ENCODE results near the gene ARPC1A.
A peak's percentile ranks its signal among the peaks of the same experiment; 100 is the strongest.
"Not testable (repeated sequence)": the region's sequence is repeated elsewhere in the genome, so short reads cannot be mapped to it uniquely, and the experiment has no call there.

Gene ARPC1A

GRCh38 chr7:99325592-99326407 is at the start of gene ARPC1A:
TSS of gene ARPC1A (plus strand) at chr7:99325898. CDS start at chr7:99333354, 7,456 bp downstream.
- peak; percentile 91 for DNase-seq

GRCh38 chr7:99278180-99278579 is 47.5 kb upstream of the ARPC1A start:
- DNase-seq = no peak

GRCh38 chr7:99284165-99284564 is 41.5 kb upstream of the ARPC1A start:
- DNase-seq = not testable (repeated sequence)

GRCh38 chr7:99287779-99288534 is 37.7 kb upstream of the ARPC1A start:
- DNase-seq = no peak

GRCh38 chr7:99289185-99289584 is 36.5 kb upstream of the ARPC1A start:
- DNase-seq = no peak

- not testable (repeated sequence) for DNase-seq
Measured at GRCh38 chr7:99290148-99290547, 35.5 kb upstream of the ARPC1A start.

- no peak for DNase-seq
Measured at GRCh38 chr7:99290980-99291607, 34.6 kb upstream of the ARPC1A start.

- no peak for DNase-seq
Measured at GRCh38 chr7:99292127-99292526, 33.6 kb upstream of the ARPC1A start.

- DNase-seq = no peak
Measured at GRCh38 chr7:99293167-99293566, 32.5 kb upstream of the ARPC1A start.

- no peak for DNase-seq
Measured at GRCh38 chr7:99293650-99294049, 32.0 kb upstream of the ARPC1A start.

- no peak for DNase-seq
Measured at GRCh38 chr7:99296471-99296870, 29.2 kb upstream of the ARPC1A start.

- DNase-seq = no peak
Measured at GRCh38 chr7:99301496-99301895, 24.2 kb upstream of the ARPC1A start.

- no peak for DNase-seq
Measured at GRCh38 chr7:99305473-99306260, 20.0 kb upstream of the ARPC1A start.

- DNase-seq = no peak
Measured at GRCh38 chr7:99308461-99309074, 17.1 kb upstream of the ARPC1A start.

GRCh38 chr7:99309111-99309510 is 16.6 kb upstream of the ARPC1A start:
- no peak for DNase-seq

GRCh38 chr7:99310004-99310403 is 15.7 kb upstream of the ARPC1A start:
- no peak for DNase-seq

GRCh38 chr7:99311702-99312101 is 14.0 kb upstream of the ARPC1A start:
- no peak for DNase-seq

- peak; percentile 54 for DNase-seq
Measured at GRCh38 chr7:99312316-99313203, 13.1 kb upstream of the ARPC1A start.

- DNase-seq = no peak
Measured at GRCh38 chr7:99313204-99313573, 12.5 kb upstream of the ARPC1A start.

GRCh38 chr7:99314504-99314903 is 11.2 kb upstream of the ARPC1A start:
- DNase-seq = no peak

- DNase-seq = no peak
Measured at GRCh38 chr7:99320371-99320770, 5.3 kb upstream of the ARPC1A start.

Measured in activated CD4-positive, alpha-beta T cell treated with anti-CD3 and anti-CD28 coated beads for 1 hour (primary cell).